Activated CD4-positive, alpha-beta T cell treated with anti-CD3 and anti-CD28 coated beads, Interleukin-2, amount 10 ng/mL, durations not matched to agents 7 days and 5 days (primary cell): ENCODE data around the gene KRTAP12-3. TPM values are rescaled to one million over a fixed set of nuclear protein-coding genes. Genes with fewer than 3 reads are reported as not detected.

Source experiments
- CTCF ChIA-PET: fragments of 350-600 bp; sonication (Branson Sonifier 250); formaldehyde crosslinking; loops from one replicate; lab custom pipeline; 2021; ENCODE audit warnings: antibody characterized with exemption; lab: Charles Lee
- POLR2A ChIA-PET: fragments of 350-600 bp; sonication (Branson Sonifier 250); formaldehyde crosslinking; loops from one replicate; lab custom pipeline; 2021; ENCODE audit warnings: antibody characterized with exemption; lab: Charles Lee
- DNase-seq: peaks from one replicate; pipeline ENCODE4 v3.0.0-alpha.2; 2020
- H3K27ac Mint-ChIP-seq: one replicate; pipeline ENCODE4 v1.8.0; 2021; ENCODE audit warnings: mild to moderate bottlenecking, moderate library complexity, mixed read lengths
- H3K27me3 Mint-ChIP-seq: one replicate; pipeline ENCODE4 v1.8.0; 2021; ENCODE audit warnings: mixed read lengths
- H3K36me3 Mint-ChIP-seq: one replicate; pipeline ENCODE4 v1.8.0; 2021; ENCODE audit warnings: low read depth, mixed read lengths
- H3K4me1 Mint-ChIP-seq: one replicate; pipeline ENCODE4 v1.8.0; 2021; ENCODE audit warnings: mixed read lengths
- H3K4me3 Mint-ChIP-seq: one replicate; pipeline ENCODE4 v1.8.0; 2021; ENCODE audit warnings: mild to moderate bottlenecking, moderate library complexity, mixed read lengths
- H3K9me3 Mint-ChIP-seq: one replicate; pipeline ENCODE4 v1.8.0; 2021; ENCODE audit warnings: mixed read lengths
- total RNA-seq, 2 experiments: library from RNA; stranded (reverse); gene quantifications; one replicate each; pipeline ENCODE4 v1.2.3, GENCODE V29; 2021

The KRTAP12-3 gene
- total RNA-seq, 2 experiments from 2014 or later = not detected

- DNase-seq = no peak
- Mint-ChIP-seq H3K4me3 (no peak overlapping the region), H3K27ac (peak overlapping the region; percentile 41), H3K4me1 (peaks cover 9% of the 10 kb centered on the region), H3K9me3 (peaks cover 12% of the 10 kb centered on the region), H3K27me3 (peaks cover 84% of the 10 kb centered on the region), H3K36me3 (peaks cover 15% of the 10 kb centered on the region)
- POLR2A ChIA-PET = no interaction called here
- CTCF ChIA-PET = no interaction called here
Observed at GRCh38 chr21:44706706-44707581, 49.2 kb downstream of the KRTAP12-3 start.

Other genes with a start within 250 kb of the KRTAP12-3 start
- gene LRRC3, start 202.4 kb upstream of the KRTAP12-3 start, total RNA-seq = 1 to 10 TPM; 5.0 to 5.1 TPM
- gene KRTAP10-1, start 117.7 kb upstream of the KRTAP12-3 start, total RNA-seq = not detected
- not detected for gene KRTAP10-2, start 106.4 kb upstream of the KRTAP12-3 start, total RNA-seq
- not detected for gene KRTAP10-3, start 99.1 kb upstream of the KRTAP12-3 start, total RNA-seq
- gene KRTAP10-4, start 84.2 kb upstream of the KRTAP12-3 start, total RNA-seq = not detected
- not detected for gene KRTAP10-5, start 77.3 kb upstream of the KRTAP12-3 start, total RNA-seq
- not detected for gene KRTAP10-6, start 65.4 kb upstream of the KRTAP12-3 start, total RNA-seq
- gene KRTAP10-7, start 57.3 kb upstream of the KRTAP12-3 start, total RNA-seq = not detected
- gene KRTAP10-8, start 45.9 kb upstream of the KRTAP12-3 start, total RNA-seq = not detected
- gene KRTAP10-9, start 30.8 kb upstream of the KRTAP12-3 start, total RNA-seq = not detected
- gene KRTAP10-10, start 20.6 kb upstream of the KRTAP12-3 start, total RNA-seq = not detected
- not detected for gene KRTAP10-11, start 11.5 kb upstream of the KRTAP12-3 start, total RNA-seq
- not detected for gene KRTAP12-4, start 3.3 kb upstream of the KRTAP12-3 start, total RNA-seq
- not detected for gene KRTAP12-2, start 9.0 kb downstream of the KRTAP12-3 start, total RNA-seq
- not detected for gene KRTAP12-1, start 24.2 kb downstream of the KRTAP12-3 start, total RNA-seq
- not detected for gene KRTAP10-12, start 39.2 kb downstream of the KRTAP12-3 start, total RNA-seq
- gene TSPEAR, start 53.6 kb downstream of the KRTAP12-3 start, total RNA-seq = not detected
- gene UBE2G2, start 143.9 kb downstream of the KRTAP12-3 start, total RNA-seq = 100 to 1,000 TPM in 1 of 2 experiments, 10 to 100 TPM in 1; 95.8 to 103 TPM
- 10 to 100 TPM; 91.1 to 97.9 TPM for gene SUMO3, start 160.1 kb downstream of the KRTAP12-3 start, total RNA-seq
- 10 to 100 TPM; 70.2 to 79.9 TPM for gene PTTG1IP, start 215.8 kb downstream of the KRTAP12-3 start, total RNA-seq